KMS-11 (cell line): ENCODE measurements around the gene PARP14.

Experiments used
- H2AFZ ChIP-seq: fragments of 200-600 bp; sonication (generic); 2 replicates; pipeline ENCODE4 v1.6.1; 2016; ENCODE audit warnings: antibody characterized with exemption, mixed run types, low read depth
- H3K27ac ChIP-seq: fragments of 200-600 bp; sonication (generic); 2 replicates; pipeline ENCODE4 v1.6.1; 2016; ENCODE audit warnings: mild to moderate bottlenecking, mixed run types
- H3K27me3 ChIP-seq: fragments of 200-600 bp; sonication (generic); 2 replicates; pipeline ENCODE4 v1.6.1; 2017; ENCODE audit warnings: mild to moderate bottlenecking, low read depth, mixed run types, moderate library complexity; ENCODE audit not compliant: insufficient read depth
- H3K36me3 ChIP-seq: fragments of 200-600 bp; sonication (generic); 2 replicates; pipeline ENCODE4 v1.6.1; 2017; ENCODE audit warnings: mild to moderate bottlenecking, mixed run types; ENCODE audit not compliant: insufficient read depth
- H3K4me1 ChIP-seq: fragments of 200-600 bp; sonication (generic); 2 replicates; pipeline ENCODE4 v1.6.1; 2016; ENCODE audit warnings: mild to moderate bottlenecking, low read depth, mixed run types; ENCODE audit not compliant: poor library complexity, severe bottlenecking
- H3K4me2 ChIP-seq: fragments of 200-600 bp; sonication (generic); 2 replicates; pipeline ENCODE4 v1.7.0; 2016; ENCODE audit warnings: mild to moderate bottlenecking, mixed run types
- H3K4me3 ChIP-seq: fragments of 200-600 bp; sonication (generic); IDR thresholded peaks from 2 replicates; pipeline ENCODE4 v1.6.1; 2017; ENCODE audit warnings: low read depth, low read length, mixed read lengths; ENCODE audit not compliant: insufficient read depth
- H3K79me2 ChIP-seq: fragments of 200-600 bp; sonication (generic); 2 replicates; pipeline ENCODE4 v1.6.1; 2016; ENCODE audit warnings: low read depth, mixed run types; ENCODE audit not compliant: insufficient read depth
- H3K9ac ChIP-seq: fragments of 200-600 bp; sonication (generic); 2 replicates; pipeline ENCODE4 v1.6.1; 2016; ENCODE audit warnings: mild to moderate bottlenecking, mixed run types
- H4K20me1 ChIP-seq: fragments of 200-600 bp; sonication (generic); 2 replicates; pipeline ENCODE4 v1.6.1; 2016; ENCODE audit warnings: mild to moderate bottlenecking, mixed run types; ENCODE audit not compliant: insufficient read depth
- TF ChIP-seq, protein P1 (sequence below): fragments of 200-600 bp; sonication (generic); conservative IDR thresholded peaks from 2 replicates; pipeline ENCODE4 v1.6.1; 2017; ENCODE audit warnings: low read depth, mild to moderate bottlenecking, antibody characterized with exemption, low read length, moderate library complexity, mixed read lengths

The PARP14 gene

DNA sequence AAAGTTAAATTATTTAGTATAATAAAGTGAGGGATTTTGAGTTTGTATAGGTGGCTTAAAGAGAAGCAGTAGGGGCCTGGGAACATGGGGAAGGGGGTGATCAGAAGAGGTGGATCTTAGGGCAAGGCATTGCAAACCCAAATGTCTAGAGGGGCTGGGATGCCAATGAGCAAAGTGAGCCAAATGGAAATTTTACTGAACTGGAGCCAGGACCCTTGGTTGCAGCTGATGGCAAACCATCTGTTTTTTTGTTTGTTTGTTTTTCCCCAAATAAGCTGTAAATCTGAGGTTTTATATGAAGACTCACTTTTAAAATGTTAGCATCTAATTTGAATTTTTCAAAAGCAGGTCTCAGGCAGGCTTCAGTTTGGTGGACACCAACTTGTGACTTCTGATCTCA is 14.8 kb upstream of the PARP14 start:
- H3K79me2 ChIP-seq: no peaks in the 10 kb centered on the region
- no peak overlapping the region for H3K27ac ChIP-seq
- no peak overlapping the region for H2AFZ ChIP-seq
- no peaks in the 10 kb centered on the region for H3K4me1 ChIP-seq
- H4K20me1 ChIP-seq: no peaks in the 10 kb centered on the region
- no peaks in the 10 kb centered on the region for H3K36me3 ChIP-seq
- TF ChIP-seq, protein P1, sequence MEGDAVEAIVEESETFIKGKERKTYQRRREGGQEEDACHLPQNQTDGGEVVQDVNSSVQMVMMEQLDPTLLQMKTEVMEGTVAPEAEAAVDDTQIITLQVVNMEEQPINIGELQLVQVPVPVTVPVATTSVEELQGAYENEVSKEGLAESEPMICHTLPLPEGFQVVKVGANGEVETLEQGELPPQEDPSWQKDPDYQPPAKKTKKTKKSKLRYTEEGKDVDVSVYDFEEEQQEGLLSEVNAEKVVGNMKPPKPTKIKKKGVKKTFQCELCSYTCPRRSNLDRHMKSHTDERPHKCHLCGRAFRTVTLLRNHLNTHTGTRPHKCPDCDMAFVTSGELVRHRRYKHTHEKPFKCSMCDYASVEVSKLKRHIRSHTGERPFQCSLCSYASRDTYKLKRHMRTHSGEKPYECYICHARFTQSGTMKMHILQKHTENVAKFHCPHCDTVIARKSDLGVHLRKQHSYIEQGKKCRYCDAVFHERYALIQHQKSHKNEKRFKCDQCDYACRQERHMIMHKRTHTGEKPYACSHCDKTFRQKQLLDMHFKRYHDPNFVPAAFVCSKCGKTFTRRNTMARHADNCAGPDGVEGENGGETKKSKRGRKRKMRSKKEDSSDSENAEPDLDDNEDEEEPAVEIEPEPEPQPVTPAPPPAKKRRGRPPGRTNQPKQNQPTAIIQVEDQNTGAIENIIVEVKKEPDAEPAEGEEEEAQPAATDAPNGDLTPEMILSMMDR: no peak
- H3K4me2 ChIP-seq: no peak overlapping the region
- no peak overlapping the region for H3K4me3 ChIP-seq
- H3K27me3 ChIP-seq: no peaks in the 10 kb centered on the region
- no peak overlapping the region for H3K9ac ChIP-seq

- H3K79me2 ChIP-seq: no peaks in the 10 kb centered on the region
- H3K36me3 ChIP-seq: no peaks in the 10 kb centered on the region
- no peak overlapping the region for H3K4me2 ChIP-seq
- no peak overlapping the region for H3K4me3 ChIP-seq
- TF ChIP-seq, protein P1: no peak
- no peaks in the 10 kb centered on the region for H3K4me1 ChIP-seq
- H2AFZ ChIP-seq: no peak overlapping the region
- H3K27ac ChIP-seq: no peak overlapping the region
- H3K9ac ChIP-seq: no peak overlapping the region
- no peaks in the 10 kb centered on the region for H4K20me1 ChIP-seq
- no peaks in the 10 kb centered on the region for H3K27me3 ChIP-seq
Measured at GRCh38 chr3:122668930-122669730, 11.5 kb upstream of the PARP14 start.

GRCh38 chr3:122671553-122671952 is 9.1 kb upstream of the PARP14 start:
- Histone ChIP-seq H3K27ac (no peak overlapping the region), H3K36me3 (no peaks in the 10 kb centered on the region), H3K4me2 (no peak overlapping the region), H2AFZ (no peak overlapping the region), H3K27me3 (no peaks in the 10 kb centered on the region), H3K79me2 (no peaks in the 10 kb centered on the region), H3K9ac (no peak overlapping the region), H4K20me1 (no peaks in the 10 kb centered on the region), H3K4me1 (no peaks in the 10 kb centered on the region), H3K4me3 (no peak overlapping the region)
- TF ChIP-seq, protein P1: no peak

DNA sequence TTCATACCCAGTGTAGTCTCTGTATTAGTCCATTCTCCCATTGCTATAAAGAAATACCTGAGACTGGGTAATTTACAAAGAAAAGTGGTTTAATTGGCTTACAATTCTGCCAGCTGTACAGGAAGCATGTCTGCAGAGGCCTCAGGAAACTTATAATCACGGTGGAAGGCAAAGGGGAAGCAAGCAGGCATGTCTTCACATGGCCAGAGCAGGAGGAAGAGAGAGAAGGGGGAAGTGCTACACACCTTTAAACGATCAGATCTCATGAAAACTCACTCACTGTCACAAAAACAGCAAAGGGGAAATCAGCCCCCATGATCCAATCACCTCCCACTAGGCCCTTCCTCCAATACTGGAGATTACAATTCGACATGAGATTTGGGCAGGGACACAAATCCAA is 6.3 kb upstream of the PARP14 start:
- H3K79me2 ChIP-seq: no peaks in the 10 kb centered on the region
- no peak overlapping the region for H3K4me3 ChIP-seq
- H3K27me3 ChIP-seq: no peaks in the 10 kb centered on the region
- no peak overlapping the region for H3K27ac ChIP-seq
- TF ChIP-seq, protein P1: no peak
- H3K9ac ChIP-seq: no peak overlapping the region
- no peaks in the 10 kb centered on the region for H3K36me3 ChIP-seq
- H3K4me1 ChIP-seq: peaks cover 5% of the 10 kb centered on the region
- H4K20me1 ChIP-seq: no peaks in the 10 kb centered on the region
- H2AFZ ChIP-seq: no peak overlapping the region
- H3K4me2 ChIP-seq: no peak overlapping the region
